ENCODE data around the gene GSK3A.

Gene GSK3A

DNA sequence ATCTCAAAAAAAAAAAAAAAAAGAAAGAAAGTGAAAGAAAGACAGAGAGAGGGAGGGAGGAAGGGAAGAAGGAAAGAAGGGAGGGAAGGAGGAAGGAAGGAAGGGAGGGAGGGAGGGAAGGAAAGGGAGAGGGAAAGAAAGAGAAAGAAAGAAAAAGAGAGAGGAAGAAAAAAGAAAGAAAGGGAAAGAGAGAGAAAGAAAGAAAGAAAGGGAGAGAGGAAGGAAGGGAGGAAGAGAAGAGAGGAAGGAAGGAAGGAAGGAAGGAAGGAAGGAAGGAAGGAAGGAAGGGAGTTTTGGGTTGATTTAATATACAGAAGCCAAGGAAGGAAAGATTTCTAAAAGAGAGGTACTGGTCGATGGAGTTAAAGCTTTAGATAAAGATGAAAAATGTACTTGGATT is 53.7 kb downstream of the GSK3A start:
- DNase-seq (ENCODE audit: low read depth, low spot score): no peak
- no peak overlapping the region for H3K4me3 ChIP-seq (ENCODE audit: low read length)

DNA sequence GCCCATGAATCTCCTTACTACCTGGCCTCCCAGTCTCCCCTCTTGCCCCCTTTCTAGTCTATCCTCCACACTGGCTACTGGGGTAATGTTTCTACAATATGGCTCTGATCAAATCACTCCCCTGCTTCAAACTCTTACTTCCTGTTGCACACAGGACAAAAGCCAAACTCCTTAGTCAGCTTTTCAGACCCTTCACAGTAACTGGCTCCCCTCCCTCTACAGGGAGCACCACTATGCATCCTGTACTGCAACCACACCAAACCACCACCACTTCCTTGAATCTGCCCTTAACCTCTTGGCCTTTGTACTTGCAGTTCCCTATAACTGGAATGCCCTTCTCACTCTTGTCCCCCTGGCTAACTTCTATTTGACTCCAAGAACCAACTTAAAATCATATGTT is 57.1 kb downstream of the GSK3A start:
- DNase-seq (ENCODE audit: low read depth, low spot score): peak; percentile 87
- no peak overlapping the region; the same call in 1 of the 2 replicates for H3K4me3 ChIP-seq (ENCODE audit: low read length)

DNA sequence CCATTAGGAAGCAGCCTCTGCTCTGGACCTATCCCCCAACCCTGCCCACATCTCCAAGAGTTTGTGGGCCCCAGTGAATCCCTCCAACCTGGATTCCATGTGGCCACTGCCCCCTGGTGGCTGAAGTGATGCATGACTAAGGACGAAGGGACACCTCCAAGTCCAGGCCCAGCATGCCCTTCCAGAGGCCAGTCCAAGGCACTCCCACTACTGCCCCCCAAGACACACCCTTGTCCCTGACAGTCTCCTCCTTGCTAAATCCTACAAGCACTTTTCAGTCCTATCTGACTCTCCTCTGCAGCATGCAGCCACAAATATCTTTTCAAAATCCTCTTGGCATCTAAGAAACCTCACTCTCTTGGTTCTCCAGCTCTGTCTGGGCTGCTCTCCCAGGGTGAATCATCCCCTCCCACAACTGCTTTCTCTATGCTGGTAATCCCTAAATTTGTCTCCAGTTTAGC is 58.0 kb downstream of the GSK3A start:
- H3K4me3 ChIP-seq (ENCODE audit: low read length): no peak overlapping the region
- DNase-seq (ENCODE audit: low read depth, low spot score): peak; percentile 42

Data from Jurkat, Clone E6-1 (cell line).